GM11168 (cell line): ENCODE data around the gene DDX55.
"Not testable (repeated sequence)": the region's sequence is repeated elsewhere in the genome, so short reads cannot be mapped to it uniquely, and the experiment has no call there.

Source experiments
- in situ Hi-C: fragments of 300-500 bp; cut with MboI; formaldehyde crosslinking; loops from one replicate; pipeline ENCODE4 v1.12.0; 2022; ENCODE audit warnings: low sequenced_read_pairs; ENCODE audit not compliant: unreplicated experiment

Gene DDX55, protein sequence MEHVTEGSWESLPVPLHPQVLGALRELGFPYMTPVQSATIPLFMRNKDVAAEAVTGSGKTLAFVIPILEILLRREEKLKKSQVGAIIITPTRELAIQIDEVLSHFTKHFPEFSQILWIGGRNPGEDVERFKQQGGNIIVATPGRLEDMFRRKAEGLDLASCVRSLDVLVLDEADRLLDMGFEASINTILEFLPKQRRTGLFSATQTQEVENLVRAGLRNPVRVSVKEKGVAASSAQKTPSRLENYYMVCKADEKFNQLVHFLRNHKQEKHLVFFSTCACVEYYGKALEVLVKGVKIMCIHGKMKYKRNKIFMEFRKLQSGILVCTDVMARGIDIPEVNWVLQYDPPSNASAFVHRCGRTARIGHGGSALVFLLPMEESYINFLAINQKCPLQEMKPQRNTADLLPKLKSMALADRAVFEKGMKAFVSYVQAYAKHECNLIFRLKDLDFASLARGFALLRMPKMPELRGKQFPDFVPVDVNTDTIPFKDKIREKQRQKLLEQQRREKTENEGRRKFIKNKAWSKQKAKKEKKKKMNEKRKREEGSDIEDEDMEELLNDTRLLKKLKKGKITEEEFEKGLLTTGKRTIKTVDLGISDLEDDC

DNA sequence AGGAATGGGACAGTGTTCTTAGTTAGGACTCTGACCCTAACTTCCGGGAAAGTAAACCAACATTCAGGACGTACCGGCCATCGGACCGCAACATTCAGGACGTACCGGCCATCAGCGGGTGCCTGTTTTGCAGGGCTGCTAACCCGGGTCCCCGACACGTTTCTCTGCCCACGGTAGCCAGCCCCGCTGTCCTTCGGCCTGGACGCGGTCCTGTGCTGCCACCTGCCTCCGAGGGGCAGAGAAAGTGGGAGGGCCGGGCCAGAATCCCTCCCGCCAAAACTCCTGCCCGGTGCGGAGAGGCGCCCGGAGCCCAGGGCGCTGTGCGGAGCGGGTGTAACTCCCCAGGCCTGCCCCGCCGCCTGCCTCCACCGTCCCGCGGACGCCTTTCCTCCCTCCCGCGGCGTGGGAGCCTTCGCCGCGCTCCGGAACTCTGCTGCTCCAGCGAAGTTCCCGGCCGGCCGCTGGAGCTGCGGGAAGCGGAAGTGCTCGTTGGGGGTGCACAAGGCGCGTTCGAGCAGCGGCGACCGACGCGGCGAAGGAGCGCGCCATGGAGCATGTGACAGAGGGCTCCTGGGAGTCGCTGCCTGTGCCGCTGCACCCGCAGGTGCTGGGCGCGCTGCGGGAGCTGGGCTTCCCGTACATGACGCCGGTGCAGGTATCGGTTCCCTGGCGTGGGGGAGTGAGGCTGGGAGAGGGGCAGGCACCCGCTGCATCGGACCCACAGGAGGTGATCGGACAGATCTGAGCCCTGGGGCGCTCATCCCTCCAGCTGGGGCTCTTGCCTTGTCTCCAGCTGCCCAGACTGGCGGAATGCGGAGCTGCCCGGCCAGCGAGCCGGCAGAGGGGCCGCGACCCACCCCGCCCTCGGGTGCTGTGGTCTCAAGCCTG, at the start of gene DDX55:
Gene DDX55, plus strand, starts transcription at position 498 of the 888 bp plus-strand sequence. Its CDS starts 50 bp downstream, at position 548.
- in situ Hi-C loops, result no loop called here

DNA sequence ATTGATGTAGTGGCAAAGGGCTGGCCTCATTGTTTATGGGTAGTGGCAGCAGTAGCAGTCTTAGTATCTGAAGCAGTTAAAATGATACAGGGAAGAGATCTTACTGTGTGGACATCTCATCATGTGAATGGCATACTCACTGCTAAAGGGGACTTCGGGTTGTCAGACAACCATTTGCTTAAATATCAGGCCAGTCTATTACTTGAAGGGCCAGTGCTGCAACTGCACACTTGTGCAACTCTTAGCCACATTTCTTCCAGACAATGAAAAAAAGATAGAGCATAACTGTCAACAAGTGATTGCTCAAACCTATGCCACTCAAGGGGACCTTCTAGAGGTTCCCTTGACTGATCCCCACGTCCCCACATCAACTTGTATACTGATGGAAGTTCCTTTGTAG, 47.8 kb upstream of the DDX55 start:
- in situ Hi-C loops, result not testable (repeated sequence)

DNA sequence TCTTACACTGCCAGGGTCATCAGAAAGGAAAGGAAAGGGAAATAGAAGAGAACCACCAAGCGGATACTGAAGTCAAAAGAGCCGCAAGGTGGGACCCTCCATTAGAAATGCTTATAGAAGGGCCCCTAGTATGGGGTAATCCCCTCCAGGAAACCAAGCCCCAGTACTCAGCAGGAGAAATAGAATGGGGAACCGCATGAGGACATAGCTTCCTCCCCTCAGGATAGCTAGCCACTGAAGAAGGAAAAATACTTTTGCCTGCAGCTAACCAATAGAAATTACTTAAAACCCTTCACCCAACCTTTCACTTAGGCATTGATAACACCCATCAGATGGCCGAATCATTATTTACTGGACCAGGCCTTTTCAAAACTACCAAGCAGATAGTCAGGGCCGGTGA, 47.1 kb upstream of the DDX55 start:
- in situ Hi-C loops, result not testable (repeated sequence)

DNA sequence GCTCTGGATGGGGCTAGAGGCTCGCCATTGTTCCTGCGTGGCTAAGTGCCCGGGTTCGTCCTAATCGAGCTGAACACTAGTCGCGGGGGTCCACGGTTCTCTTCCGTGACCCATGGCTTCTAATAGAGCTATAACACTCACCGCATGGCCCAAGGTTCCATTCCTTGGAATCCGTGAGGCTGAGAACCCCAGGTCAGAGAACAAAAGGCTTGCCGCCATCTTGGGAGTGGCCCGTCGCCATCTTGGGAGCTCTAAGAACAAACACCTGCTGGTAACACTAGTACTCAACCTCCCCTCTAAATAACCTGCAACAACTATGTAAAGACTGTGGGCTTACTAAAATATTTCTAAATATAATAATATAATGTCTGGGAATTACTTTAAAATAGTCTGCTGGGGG, 43.4 kb upstream of the DDX55 start:
- in situ Hi-C loops, result not testable (repeated sequence)

DNA sequence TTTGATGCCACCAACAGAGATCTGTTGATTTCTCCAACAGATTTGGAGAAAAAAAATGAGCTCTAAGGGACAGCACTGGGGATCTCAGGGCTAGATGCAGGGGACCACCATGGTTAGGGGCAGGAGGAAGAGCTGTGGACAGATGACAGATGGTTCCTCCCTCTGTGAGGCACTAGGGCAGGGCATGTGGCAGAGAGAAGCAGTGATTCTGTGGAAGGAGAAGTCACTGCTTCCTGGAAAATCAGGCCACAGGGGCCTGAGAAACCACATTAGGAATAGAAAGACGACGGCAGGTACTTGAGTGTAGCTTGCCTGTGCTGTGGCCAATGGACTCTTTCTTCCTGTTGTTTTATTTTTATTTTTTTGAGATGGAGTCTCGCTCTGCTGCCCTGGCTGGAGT, 42.4 kb upstream of the DDX55 start:
- in situ Hi-C loops, result no loop called here

DNA sequence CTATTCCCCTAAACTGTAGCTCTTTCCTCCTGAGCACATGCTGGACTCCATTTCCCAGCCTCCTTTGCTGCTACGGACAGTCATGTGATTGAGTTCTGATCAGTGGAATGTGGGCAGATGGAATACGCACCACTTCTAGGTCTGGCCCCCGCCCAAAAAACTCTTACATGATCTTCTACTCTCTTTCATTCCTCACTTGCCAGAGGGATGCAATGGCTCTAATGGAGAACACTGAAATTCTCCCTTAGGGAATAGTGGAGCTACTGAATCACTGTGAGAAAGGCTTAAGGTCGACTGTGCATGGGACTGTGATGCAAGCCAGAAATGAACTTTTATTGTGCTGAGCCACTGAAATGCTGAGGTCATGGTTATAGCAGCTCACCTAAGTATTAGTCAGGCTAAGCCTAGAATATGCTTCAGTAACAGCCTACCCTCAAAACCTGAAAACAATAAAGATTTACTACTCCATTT, 30.5 kb upstream of the DDX55 start:
- in situ Hi-C loops, result loop anchor here (10.0 kb wide), 1 partner anchor 97 kb away; no protein-coding TSS in a partner anchor

DNA sequence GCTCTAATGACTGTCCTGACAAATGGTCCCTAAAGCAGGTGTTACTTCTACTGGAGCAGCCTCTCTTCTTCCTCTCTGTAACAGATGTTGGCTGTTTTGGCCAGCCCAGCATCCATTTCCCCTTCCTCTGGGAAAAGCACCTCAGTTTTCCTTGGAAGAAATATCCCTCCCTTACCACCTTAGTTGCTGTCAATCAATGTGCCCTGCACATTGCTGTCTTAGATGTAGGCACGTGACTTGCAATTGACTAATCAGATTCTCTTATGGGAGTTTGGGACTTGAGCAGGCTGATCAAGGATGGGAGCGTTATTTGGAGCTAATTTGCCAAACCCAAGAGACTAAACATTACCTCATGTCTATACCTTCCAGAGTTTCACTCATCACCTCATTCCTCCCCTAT, 29.5 kb upstream of the DDX55 start:
- in situ Hi-C loops, result loop anchor here (10.0 kb wide), 1 partner anchor 98 kb away; no protein-coding TSS in a partner anchor

DNA sequence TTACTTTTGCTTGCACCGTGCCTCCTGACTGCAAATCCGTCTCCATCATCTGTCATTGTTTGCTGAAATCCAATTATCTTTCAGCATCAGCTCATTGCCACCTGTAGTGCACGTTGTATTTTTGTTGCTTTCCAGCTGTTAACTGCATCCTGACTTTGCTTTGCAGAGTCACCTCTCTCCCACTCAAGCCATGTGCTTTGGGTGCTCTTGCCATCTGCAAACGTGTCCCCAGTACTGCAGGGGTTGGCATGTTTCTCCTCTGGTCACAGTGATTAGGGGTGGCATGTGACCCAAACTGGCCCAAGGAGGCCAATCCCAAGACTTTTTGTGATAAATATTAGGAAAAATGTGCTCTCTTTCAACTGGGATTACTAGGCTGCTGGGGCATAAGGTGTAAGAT, 28.0 kb upstream of the DDX55 start:
- in situ Hi-C loops, result loop anchor here (10.0 kb wide), 1 partner anchor 99 kb away; no protein-coding TSS in a partner anchor

DNA sequence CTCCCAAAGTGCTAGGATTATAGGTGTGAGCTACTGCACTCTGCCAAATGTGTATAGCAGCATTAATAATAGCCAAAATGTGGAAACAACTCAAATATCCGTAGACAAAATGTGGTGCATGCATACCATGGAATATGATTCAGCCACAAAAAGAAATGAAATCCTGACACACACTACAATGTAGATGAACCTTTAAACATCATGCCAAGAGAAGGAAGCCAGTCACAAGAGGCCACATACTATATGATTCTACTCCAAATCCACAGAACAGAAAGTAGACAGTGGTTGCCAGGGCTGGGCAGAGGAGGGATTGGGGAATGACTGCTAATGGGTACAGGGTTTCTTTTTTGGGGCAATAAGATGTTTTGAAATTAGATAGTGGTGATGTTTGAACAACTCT, 25.3 kb upstream of the DDX55 start:
- in situ Hi-C loops, result loop anchor here (10.0 kb wide), 1 partner anchor 102 kb away; no protein-coding TSS in a partner anchor

DNA sequence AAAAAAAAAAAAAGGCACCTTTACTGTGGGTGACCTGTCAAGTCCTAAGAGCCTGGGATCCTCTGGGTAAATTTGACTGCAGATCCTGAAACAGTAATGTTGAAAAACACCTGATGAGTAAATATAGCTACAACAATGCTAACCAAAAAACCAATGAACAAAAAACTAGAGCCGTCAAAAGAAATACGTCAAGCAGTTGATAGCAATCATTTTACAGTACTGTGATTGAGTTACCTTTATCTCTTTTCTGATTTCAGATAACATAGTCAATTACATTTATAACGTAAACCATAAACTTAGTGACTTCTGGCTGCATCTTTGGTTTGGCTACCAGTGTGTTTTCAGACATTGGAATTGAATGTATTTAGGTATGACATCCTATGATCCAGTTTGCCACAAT, 23.7 kb upstream of the DDX55 start:
- in situ Hi-C loops, result loop anchor here (10.0 kb wide), 1 partner anchor 103 kb away; no protein-coding TSS in a partner anchor

DNA sequence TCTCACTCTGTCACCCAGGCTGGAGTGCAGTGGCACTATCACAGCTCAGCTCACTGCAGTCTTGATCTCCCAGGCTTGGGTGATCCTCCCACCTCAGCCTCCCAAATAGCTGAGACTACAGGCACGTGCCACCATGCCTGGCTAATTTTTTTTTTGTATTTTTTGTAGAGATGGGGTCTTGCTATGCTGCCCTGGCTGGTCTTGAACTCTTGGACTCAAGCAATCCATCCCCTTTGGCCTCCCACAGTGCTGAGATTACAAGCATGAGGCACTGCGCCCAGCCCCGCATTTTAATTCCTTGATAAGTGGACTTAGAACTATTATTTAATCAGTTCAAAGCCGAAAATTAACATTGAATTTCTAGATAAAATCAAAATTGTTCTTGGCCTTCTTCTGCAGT, 23.1 kb upstream of the DDX55 start:
- in situ Hi-C loops, result loop anchor here (10.0 kb wide), 1 partner anchor 104 kb away; no protein-coding TSS in a partner anchor

DNA sequence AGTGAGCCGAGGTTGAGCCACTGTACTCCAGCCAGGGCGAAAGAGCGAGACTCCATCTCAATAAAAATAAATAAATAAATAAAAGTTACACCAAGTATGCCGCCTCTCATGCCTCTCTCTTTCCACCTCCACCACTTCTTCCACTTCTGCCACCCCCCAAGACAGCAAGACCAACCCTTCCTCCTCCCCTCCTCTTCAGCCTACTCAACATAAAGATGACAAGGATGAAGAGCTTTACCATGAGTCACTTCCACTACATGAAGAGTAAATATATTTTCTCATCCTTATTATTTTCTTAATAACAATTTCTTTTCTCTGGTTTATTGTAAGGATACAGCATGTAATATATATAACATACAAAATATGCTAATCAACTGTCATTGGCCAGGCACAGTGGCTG, 21.1 kb upstream of the DDX55 start:
- in situ Hi-C loops, result no loop called here

DNA sequence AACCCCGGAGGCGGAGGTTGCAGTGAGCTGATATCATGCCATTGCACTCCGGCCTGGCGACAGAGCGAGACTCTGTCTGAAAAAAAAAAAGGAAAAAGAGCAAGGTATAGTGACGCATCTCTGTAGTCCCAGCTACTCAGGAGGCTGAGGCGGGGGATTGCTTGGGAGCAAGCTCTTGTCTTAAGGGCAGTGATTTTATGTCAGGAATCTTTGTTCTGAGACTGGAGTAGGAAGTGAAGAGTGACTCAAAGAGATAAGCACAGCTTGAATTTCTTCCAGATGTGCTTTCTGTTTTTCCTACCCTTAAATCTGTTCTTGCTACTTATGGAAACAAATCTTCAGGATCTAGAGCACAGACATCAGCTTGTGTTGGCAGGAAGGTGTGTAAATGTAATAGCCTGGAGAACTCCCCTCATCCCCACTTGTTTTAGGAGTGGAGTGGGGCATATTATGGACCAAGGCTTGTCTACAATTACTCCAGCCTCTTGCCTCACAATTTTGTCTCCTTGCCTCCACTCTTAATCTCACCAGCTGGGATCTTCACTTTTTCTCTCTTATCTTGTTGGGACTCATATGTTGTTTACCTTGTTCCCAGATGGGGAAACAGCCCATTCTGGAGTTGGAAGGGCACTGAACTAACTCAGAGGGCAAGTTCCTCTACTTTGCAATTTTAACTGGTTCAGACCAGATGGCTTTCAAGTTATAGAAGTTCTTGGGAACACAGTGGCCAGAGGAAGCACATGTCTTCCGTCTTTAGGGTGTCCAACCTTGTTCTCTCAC, 10.0 kb upstream of the DDX55 start:
- in situ Hi-C loops, result no loop called here

DNA sequence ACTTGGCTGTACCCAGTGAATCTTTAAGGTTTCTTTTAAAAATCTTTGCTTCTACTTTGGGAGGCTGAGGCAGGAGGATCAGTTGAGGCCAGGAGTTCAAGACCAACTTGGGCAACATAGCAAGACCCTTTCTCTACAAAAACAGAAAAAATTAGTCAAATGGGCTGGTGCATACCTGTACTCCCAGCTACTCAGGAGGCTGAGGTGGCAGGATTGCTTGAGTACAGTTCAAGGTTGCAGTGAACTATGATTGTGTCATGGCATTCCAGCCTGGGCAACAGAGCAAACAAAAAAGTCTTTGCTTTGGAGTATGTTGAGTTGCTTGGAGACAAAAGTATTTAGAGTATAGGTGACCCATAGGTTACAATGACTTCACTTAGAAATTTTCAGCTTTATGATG, 6.2 kb upstream of the DDX55 start:
- in situ Hi-C loops, result no loop called here

DNA sequence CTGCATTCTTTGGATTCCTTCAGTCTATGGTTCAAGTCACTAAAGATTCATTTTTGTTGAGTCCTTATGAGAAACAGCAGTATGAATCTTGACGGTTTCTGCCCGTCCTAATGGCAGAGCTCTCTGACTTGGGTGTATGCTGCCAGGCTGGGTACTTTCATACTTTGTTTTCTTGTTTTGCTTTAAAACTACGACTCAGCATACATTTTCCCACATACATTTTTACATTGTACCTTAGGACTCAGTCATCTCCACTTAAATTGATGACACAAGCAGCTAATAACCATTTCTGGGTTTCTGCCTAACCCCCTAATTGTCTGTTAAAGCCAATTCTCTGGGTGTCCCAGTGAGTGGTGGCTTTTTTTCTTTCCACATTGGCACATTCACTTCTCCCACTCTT, 4.8 kb upstream of the DDX55 start:
- in situ Hi-C loops, result no loop called here

DNA sequence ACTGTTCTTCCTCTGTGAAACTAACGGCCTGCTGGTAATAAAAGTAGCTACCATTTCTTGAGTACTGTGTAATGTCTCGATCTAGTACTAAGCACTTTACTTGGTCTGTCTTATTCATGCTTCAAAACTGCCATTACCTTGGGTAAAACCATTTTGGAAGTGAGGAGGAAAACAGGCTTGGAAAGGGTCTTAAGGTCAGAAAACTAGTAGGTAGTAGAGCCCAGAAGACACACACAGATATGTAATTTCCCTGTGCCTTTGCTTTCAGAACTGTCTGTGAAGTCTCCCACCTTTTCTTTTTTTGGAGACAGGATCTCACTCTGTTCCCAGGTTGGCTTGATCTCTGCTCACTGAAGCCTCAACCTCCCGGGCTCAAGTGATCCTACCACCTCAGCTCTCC, 3.4 kb upstream of the DDX55 start:
- in situ Hi-C loops, result no loop called here

DNA sequence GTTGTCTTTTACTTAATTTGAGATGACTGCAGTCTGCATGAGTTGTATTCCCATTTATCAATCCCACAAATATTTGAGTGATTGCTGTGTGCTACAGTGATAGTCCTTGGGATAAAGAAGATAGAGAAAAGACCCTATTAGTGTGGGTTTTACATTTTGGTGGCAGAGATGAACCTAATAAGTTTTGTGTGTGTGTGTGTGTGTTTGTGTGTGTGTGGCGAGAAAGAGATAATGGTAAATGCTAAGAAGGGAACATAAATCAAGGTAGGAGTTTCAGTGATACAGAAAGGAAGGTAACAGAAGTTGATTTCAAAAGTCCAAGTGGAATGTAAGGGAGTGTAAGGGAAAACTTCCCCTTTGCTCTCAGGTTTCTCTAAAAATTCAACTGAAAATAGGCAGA, 2.6 kb upstream of the DDX55 start:
- in situ Hi-C loops, result no loop called here

DNA sequence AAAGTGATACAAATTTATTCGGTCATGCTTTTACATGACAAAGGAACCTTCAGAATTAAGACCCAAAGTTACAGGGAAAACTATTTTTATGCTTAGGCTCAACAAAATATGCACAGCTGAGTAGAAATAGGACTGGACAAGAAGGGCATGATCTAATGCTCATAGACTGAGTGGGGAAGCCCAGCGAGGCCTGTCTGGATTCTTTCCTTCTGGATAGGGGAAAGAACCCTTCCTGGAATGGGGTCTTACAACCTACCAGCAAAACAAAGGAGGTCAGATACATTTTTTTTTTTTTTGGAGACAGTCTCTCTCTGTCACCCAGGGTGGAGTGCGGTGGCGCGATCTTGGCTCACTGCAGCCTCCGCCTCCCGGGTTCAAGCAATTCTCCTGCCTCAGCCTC, 2.2 kb upstream of the DDX55 start:
- in situ Hi-C loops, result no loop called here

DNA sequence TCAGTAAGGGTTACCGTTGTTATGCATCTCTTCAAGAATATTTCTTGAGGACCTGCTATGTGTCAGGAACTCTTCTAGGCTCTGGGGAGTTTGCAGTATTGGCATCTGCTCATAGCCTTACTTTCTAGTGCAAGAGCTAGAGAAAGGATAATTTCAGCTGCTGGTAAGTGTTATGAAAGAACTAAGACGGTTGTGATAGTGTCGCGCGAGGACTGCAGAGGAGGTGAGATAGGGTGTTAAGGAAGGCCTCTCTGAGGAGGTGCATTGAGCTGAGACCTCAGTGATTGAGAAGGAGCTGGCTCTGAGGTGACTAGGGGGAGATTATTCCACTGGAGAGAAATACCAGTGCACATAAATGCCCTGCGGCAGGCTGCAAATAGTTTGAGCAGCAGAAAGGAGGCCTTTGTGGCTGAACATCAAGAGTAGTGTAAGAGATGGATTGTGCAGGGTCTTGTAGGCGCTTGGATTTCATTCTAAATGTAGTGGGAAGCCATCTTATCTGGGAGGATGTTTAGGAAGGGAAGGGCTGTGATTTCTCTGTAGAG, 824 bp downstream of the DDX55 start:
- in situ Hi-C loops, result no loop called here
